Stimulated activated CD4-positive, alpha-beta T cell treated with anti-CD3 and anti-CD28 coated beads, Interleukin-4, amount 100 ng/mL, for 24 hours (primary cell): Measurements from ENCODE around the gene TAF9B.
A peak's percentile ranks its signal among the peaks of the same experiment; 100 is the strongest.
"Not testable (repeated sequence)": the region's sequence is repeated elsewhere in the genome, so short reads cannot be mapped to it uniquely, and the experiment has no call there.

ENCODE experiments used
- DNase-seq: peaks from one replicate; pipeline ENCODE4 v3.0.0-alpha.2; 2020

Gene TAF9B

GRCh38 chrX:78111140-78111931, 28.1 kb downstream of the TAF9B start:
- DNase-seq: no peak

- DNase-seq: no peak
Measured at GRCh38 chrX:78109458-78109857, 30.0 kb downstream of the TAF9B start.

- DNase-seq: no peak
Measured at GRCh38 chrX:78106651-78106986, 32.8 kb downstream of the TAF9B start.

- DNase-seq: no peak
Measured at GRCh38 chrX:78105944-78106650, 33.4 kb downstream of the TAF9B start.

GRCh38 chrX:78104447-78105176, 34.8 kb downstream of the TAF9B start:
- DNase-seq: peak; percentile 15

- DNase-seq: peak; percentile 92
Measured at GRCh38 chrX:78103623-78104446, 35.6 kb downstream of the TAF9B start, which contains the start of gene PGK1. PGK1 (plus strand) TSS chrX:78104248; CDS start chrX:78104341, 93 bp downstream.

- DNase-seq: no peak
Measured at GRCh38 chrX:78103001-78103622, 36.3 kb downstream of the TAF9B start.

GRCh38 chrX:78102091-78102490, 37.4 kb downstream of the TAF9B start:
- DNase-seq: no peak

- DNase-seq: no peak
Measured at GRCh38 chrX:78098108-78098507, 41.3 kb downstream of the TAF9B start.

- no peak for DNase-seq
Measured at GRCh38 chrX:78092296-78092695, 47.2 kb downstream of the TAF9B start.

- DNase-seq: not testable (repeated sequence)
Measured at GRCh38 chrX:78081413-78081812, 58.0 kb downstream of the TAF9B start.
